ENCODE data around the gene PLD3.

- TF ChIP-seq CTCF (conservative IDR thresholded peaks at IDR 0.05) (no peak), EZH2 (IDR thresholded peaks at IDR 0.05; ENCODE audit: low read depth) (no peak)
Measured at GRCh38 chr19:40365613-40366401, 17.3 kb downstream of the PLD3 start.

Data from PC-9 (cell line).